ENCODE measurements around the gene ZDHHC19.
A peak's percentile ranks its signal among the peaks of the same experiment; 100 is the strongest.

Gene ZDHHC19

DNA sequence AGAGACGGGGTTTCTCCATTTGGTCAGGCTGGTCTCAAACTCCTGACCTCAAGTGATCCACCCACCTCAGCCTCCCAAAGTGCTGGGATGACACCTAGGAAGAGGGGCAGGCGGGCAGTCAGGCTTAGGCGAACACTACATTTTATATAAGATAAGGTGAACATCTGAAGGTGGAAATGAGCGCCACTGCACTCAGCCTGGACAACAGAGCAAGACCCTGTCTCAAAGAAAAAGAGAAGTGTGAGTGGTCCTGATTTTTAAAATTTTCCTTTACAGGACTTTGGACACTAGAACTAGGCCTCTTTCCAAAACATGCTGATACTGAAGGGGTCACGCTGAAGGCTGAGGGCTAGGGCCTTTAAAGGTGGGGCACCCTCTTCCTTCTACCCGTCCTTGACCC is 48.0 kb downstream of the ZDHHC19 start:
- no CpG with 5 or more reads among the region's 6 CpGs for WGBS, 2 donors (ENCODE audit: extremely low coverage in 2 of 2, insufficient read length in 2 of 2, insufficient replicate concordance in 1 of 2)
- Histone ChIP-seq H3K18ac (ENCODE audit: low read length) (no peak overlapping the region), H3K36me3 (replicated peaks in 1 of 2; ENCODE audit: control insufficient read depth in 2 of 2, insufficient read depth in 2 of 2, low read length in 2 of 2) (no peaks in the 10 kb centered on the region), H3K79me1 (ENCODE audit: low read depth, low read length) (no peaks in the 10 kb centered on the region), H3K9ac (ENCODE audit: low read depth, low read length, poor library complexity) (no peak overlapping the region), H3K4me2 (ENCODE audit: insufficient read depth, low read length, poor library complexity, severe bottlenecking) (no peak overlapping the region), H3K27me3 (ENCODE audit: control insufficient read depth in 3 of 3, insufficient read depth in 3 of 3, low read depth in 1 of 3, low read length in 3 of 3) (peaks cover 0 to 8% (median 0%) of the 10 kb centered on the region in 3 experiments), H2BK120ac (ENCODE audit: low read depth, low read length) (no peak overlapping the region), H3K9me3 (replicated peaks in 1 of 2; ENCODE audit: control insufficient read depth in 2 of 2, insufficient read depth in 1 of 2, low read depth in 1 of 2, low read length in 2 of 2) (peaks cover 0 to 3% of the 10 kb centered on the region in 2 donors), H3K4me1 (ENCODE audit: control insufficient read depth in 2 of 2, insufficient read depth in 1 of 2, low read depth in 1 of 2, low read length in 2 of 2) (peaks cover 5 to 7% of the 10 kb centered on the region in 2 donors), H2AFZ (ENCODE audit: low read length) (peak overlapping the region; percentile 66), H3K23ac (ENCODE audit: low read depth, low read length, poor library complexity) (no peak overlapping the region), H4K91ac (ENCODE audit: low read depth, low read length, poor library complexity) (no peak overlapping the region), H3K14ac (ENCODE audit: low read length) (no peak overlapping the region), H2AK5ac (ENCODE audit: low read depth, low read length) (no peak overlapping the region), H3K27ac (replicated peaks; ENCODE audit: low read length) (no peak overlapping the region), H2BK5ac (ENCODE audit: low read length) (no peak overlapping the region), H3K4ac (ENCODE audit: low read length) (no peak overlapping the region), H3K4me3 (ENCODE audit: low read length in 2 of 2) (no peak overlapping the region), H4K8ac (ENCODE audit: low read depth, low read length) (no peak overlapping the region), H2BK15ac (ENCODE audit: low read length) (no peak overlapping the region), H2BK12ac (ENCODE audit: low read length) (no peak overlapping the region)
- DNase-seq (ENCODE audit: low spot score), result no peak

DNA sequence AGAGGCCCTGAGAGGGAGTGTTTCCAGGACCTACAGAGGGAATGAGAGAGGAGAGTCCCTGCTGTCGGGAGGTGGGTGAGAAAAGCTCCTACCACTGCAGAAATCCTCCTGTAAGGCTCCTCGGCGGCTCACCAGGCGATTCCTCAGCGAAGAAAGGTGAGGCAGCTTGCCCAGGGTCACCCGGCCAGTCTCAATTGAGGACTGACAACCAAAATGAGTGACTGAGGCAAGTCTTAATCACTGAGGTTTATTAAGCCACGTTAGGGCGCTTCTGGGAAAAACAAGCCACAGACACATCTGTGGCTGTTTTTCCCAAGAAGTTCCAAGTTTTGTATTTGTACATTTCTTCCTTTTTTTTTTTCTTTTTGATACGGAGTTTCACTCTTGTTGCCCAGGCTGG is 48.5 kb downstream of the ZDHHC19 start:
- Histone ChIP-seq H3K27ac (replicated peaks; ENCODE audit: low read length) (no peak overlapping the region), H2BK120ac (ENCODE audit: low read depth, low read length) (no peak overlapping the region), H3K9ac (ENCODE audit: low read depth, low read length, poor library complexity) (no peak overlapping the region), H4K8ac (ENCODE audit: low read depth, low read length) (no peak overlapping the region), H3K14ac (ENCODE audit: low read length) (no peak overlapping the region), H3K4ac (ENCODE audit: low read length) (no peak overlapping the region), H4K91ac (ENCODE audit: low read depth, low read length, poor library complexity) (no peak overlapping the region), H3K4me2 (ENCODE audit: insufficient read depth, low read length, poor library complexity, severe bottlenecking) (no peak overlapping the region), H3K27me3 (ENCODE audit: control insufficient read depth in 3 of 3, insufficient read depth in 3 of 3, low read depth in 1 of 3, low read length in 3 of 3) (peaks cover 0 to 8% (median 0%) of the 10 kb centered on the region in 3 experiments), H3K18ac (ENCODE audit: low read length) (no peak overlapping the region), H2BK15ac (ENCODE audit: low read length) (no peak overlapping the region), H3K9me3 (replicated peaks in 1 of 2; ENCODE audit: control insufficient read depth in 2 of 2, insufficient read depth in 1 of 2, low read depth in 1 of 2, low read length in 2 of 2) (peaks cover 0 to 3% of the 10 kb centered on the region in 2 donors), H3K79me1 (ENCODE audit: low read depth, low read length) (no peaks in the 10 kb centered on the region), H2BK12ac (ENCODE audit: low read length) (no peak overlapping the region), H3K23ac (ENCODE audit: low read depth, low read length, poor library complexity) (no peak overlapping the region), H3K4me1 (ENCODE audit: control insufficient read depth in 2 of 2, insufficient read depth in 1 of 2, low read depth in 1 of 2, low read length in 2 of 2) (peaks cover 5 to 7% of the 10 kb centered on the region in 2 donors), H2AFZ (ENCODE audit: low read length) (no peak overlapping the region), H2BK5ac (ENCODE audit: low read length) (no peak overlapping the region), H3K36me3 (replicated peaks in 1 of 2; ENCODE audit: control insufficient read depth in 2 of 2, insufficient read depth in 2 of 2, low read length in 2 of 2) (no peaks in the 10 kb centered on the region), H2AK5ac (ENCODE audit: low read depth, low read length) (no peak overlapping the region), H3K4me3 (ENCODE audit: low read length in 2 of 2) (no peak overlapping the region)
- WGBS, 2 donors (ENCODE audit: extremely low coverage in 2 of 2, insufficient read length in 2 of 2, insufficient replicate concordance in 1 of 2), result no CpG with 5 or more reads among the region's 9 CpGs
- DNase-seq (ENCODE audit: low spot score), result no peak

GRCh38 chr3:196159952-196160804 is 51.0 kb downstream of the ZDHHC19 start:
- no peak overlapping the region for H3K4me2 ChIP-seq (ENCODE audit: insufficient read depth, low read length, poor library complexity, severe bottlenecking)
- H2BK120ac ChIP-seq (ENCODE audit: low read depth, low read length), result no peak overlapping the region
- no peaks in the 10 kb centered on the region for H3K36me3 ChIP-seq (replicated peaks in 1 of 2; ENCODE audit: control insufficient read depth in 2 of 2, insufficient read depth in 2 of 2, low read length in 2 of 2)
- peaks cover 0 to 12% (median 0%) of the 10 kb centered on the region in 3 experiments for H3K27me3 ChIP-seq (ENCODE audit: control insufficient read depth in 3 of 3, insufficient read depth in 3 of 3, low read depth in 1 of 3, low read length in 3 of 3)
- H2BK15ac ChIP-seq (ENCODE audit: low read length), result no peak overlapping the region
- H3K18ac ChIP-seq (ENCODE audit: low read length), result no peak overlapping the region
- no CpG with 5 or more reads among the region's 15 CpGs for WGBS, 2 donors (ENCODE audit: extremely low coverage in 2 of 2, insufficient read length in 2 of 2, insufficient replicate concordance in 1 of 2)
- no peak overlapping the region for H2AK5ac ChIP-seq (ENCODE audit: low read depth, low read length)
- no peak overlapping the region for H3K23ac ChIP-seq (ENCODE audit: low read depth, low read length, poor library complexity)
- no peak overlapping the region for H3K4ac ChIP-seq (ENCODE audit: low read length)
- H2BK5ac ChIP-seq (ENCODE audit: low read length), result no peak overlapping the region
- H3K9ac ChIP-seq (ENCODE audit: low read depth, low read length, poor library complexity), result no peak overlapping the region
- no peaks in the 10 kb centered on the region for H3K79me1 ChIP-seq (ENCODE audit: low read depth, low read length)
- peaks cover 0 to 3% of the 10 kb centered on the region in 2 donors for H3K9me3 ChIP-seq (replicated peaks in 1 of 2; ENCODE audit: control insufficient read depth in 2 of 2, insufficient read depth in 1 of 2, low read depth in 1 of 2, low read length in 2 of 2)
- H4K91ac ChIP-seq (ENCODE audit: low read depth, low read length, poor library complexity), result no peak overlapping the region
- no peak for DNase-seq (ENCODE audit: low spot score)
- no peak overlapping the region for H3K4me3 ChIP-seq (ENCODE audit: low read length in 2 of 2)
- peaks cover 0 to 4% of the 10 kb centered on the region in 2 donors for H3K4me1 ChIP-seq (ENCODE audit: control insufficient read depth in 2 of 2, insufficient read depth in 1 of 2, low read depth in 1 of 2, low read length in 2 of 2)
- H4K8ac ChIP-seq (ENCODE audit: low read depth, low read length), result no peak overlapping the region
- no peak overlapping the region for H3K14ac ChIP-seq (ENCODE audit: low read length)
- H2AFZ ChIP-seq (ENCODE audit: low read length), result peak overlapping the region; percentile 80
- no peak overlapping the region for H3K27ac ChIP-seq (replicated peaks; ENCODE audit: low read length)
- H2BK12ac ChIP-seq (ENCODE audit: low read length), result no peak overlapping the region

- Histone ChIP-seq H3K9me3 (replicated peaks in 1 of 2; ENCODE audit: control insufficient read depth in 2 of 2, insufficient read depth in 1 of 2, low read depth in 1 of 2, low read length in 2 of 2) (peaks cover 0 to 1% of the 10 kb centered on the region in 2 donors), H4K91ac (ENCODE audit: low read depth, low read length, poor library complexity) (no peak overlapping the region), H3K4me1 (ENCODE audit: control insufficient read depth in 2 of 2, insufficient read depth in 1 of 2, low read depth in 1 of 2, low read length in 2 of 2) (peaks cover 0 to 4% of the 10 kb centered on the region in 2 donors), H3K23ac (ENCODE audit: low read depth, low read length, poor library complexity) (no peak overlapping the region), H3K14ac (ENCODE audit: low read length) (no peak overlapping the region), H3K18ac (ENCODE audit: low read length) (no peak overlapping the region), H2BK15ac (ENCODE audit: low read length) (no peak overlapping the region), H3K4me2 (ENCODE audit: insufficient read depth, low read length, poor library complexity, severe bottlenecking) (no peak overlapping the region), H2AK5ac (ENCODE audit: low read depth, low read length) (no peak overlapping the region), H3K4me3 (ENCODE audit: low read length in 2 of 2) (no peak overlapping the region), H3K79me1 (ENCODE audit: low read depth, low read length) (no peaks in the 10 kb centered on the region), H2BK120ac (ENCODE audit: low read depth, low read length) (no peak overlapping the region), H3K27me3 (ENCODE audit: control insufficient read depth in 3 of 3, insufficient read depth in 3 of 3, low read depth in 1 of 3, low read length in 3 of 3) (peaks cover 0 to 12% (median 0%) of the 10 kb centered on the region in 3 experiments), H3K4ac (ENCODE audit: low read length) (no peak overlapping the region), H4K8ac (ENCODE audit: low read depth, low read length) (no peak overlapping the region), H3K9ac (ENCODE audit: low read depth, low read length, poor library complexity) (no peak overlapping the region), H2AFZ (ENCODE audit: low read length) (peak overlapping the region; percentile 80), H3K27ac (replicated peaks; ENCODE audit: low read length) (no peak overlapping the region), H2BK12ac (ENCODE audit: low read length) (no peak overlapping the region), H3K36me3 (replicated peaks in 1 of 2; ENCODE audit: control insufficient read depth in 2 of 2, insufficient read depth in 2 of 2, low read length in 2 of 2) (no peaks in the 10 kb centered on the region), H2BK5ac (ENCODE audit: low read length) (no peak overlapping the region)
- no peak for DNase-seq (ENCODE audit: low spot score)
- no CpG with 5 or more reads among the region's 13 CpGs for WGBS, 2 donors (ENCODE audit: extremely low coverage in 2 of 2, insufficient read length in 2 of 2, insufficient replicate concordance in 1 of 2)
Measured at GRCh38 chr3:196159526-196159925, 51.7 kb downstream of the ZDHHC19 start.

Data from neuronal stem cell (in vitro differentiated cells).